ENCODE results near the gene NOSIP.

Gene NOSIP

DNA sequence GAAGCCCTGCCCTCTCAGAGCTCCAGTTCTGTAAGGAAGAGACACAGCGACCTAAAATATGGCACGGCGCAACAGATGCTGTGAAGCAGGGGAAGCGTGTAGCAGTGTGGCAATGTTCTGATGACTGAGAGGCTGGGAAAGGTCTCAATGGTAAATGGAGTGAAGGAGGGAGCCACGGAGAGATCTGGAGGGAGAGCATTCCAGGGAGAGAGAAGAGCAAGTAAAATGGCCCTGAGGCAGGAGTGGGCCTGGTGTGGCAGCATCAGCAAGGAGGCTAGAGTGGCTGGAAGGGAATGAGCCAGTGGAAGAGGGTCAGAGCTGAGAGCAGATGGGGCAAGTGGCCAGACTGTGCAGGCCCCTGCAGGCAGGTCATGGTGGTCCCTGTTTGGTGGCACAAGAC lies 36.2 kb downstream of the NOSIP start:
- peak in 1 of 2 donors; percentile 15 for DNase-seq

DNA sequence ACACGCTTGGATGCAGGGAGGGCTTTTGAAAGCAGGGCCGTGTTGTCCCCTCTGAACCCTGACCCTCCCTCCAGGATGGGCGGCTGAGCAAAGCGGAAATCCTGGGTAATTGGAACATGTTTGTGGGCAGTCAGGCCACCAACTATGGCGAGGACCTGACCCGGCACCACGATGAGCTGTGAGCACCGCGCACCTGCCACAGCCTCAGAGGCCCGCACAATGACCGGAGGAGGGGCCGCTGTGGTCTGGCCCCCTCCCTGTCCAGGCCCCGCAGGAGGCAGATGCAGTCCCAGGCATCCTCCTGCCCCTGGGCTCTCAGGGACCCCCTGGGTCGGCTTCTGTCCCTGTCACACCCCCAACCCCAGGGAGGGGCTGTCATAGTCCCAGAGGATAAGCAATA lies 37.3 kb downstream of the NOSIP start:
- no peak for DNase-seq

DNA sequence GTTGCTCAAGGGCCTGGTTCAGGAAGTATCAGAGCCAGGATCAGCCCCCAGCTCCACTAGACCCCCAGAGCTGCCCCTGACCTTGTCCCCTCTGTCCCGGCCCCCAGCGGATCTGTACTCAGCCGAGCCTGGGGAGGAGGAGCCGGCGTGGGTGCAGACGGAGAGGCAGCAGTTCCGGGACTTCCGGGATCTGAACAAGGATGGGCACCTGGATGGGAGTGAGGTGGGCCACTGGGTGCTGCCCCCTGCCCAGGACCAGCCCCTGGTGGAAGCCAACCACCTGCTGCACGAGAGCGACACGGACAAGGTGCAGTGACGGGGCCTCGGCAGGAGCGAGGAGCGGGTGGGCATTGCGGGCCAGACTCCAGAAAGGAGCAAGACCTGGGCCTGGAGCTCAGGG lies 37.9 kb downstream of the NOSIP start:
- no peak for DNase-seq

DNA sequence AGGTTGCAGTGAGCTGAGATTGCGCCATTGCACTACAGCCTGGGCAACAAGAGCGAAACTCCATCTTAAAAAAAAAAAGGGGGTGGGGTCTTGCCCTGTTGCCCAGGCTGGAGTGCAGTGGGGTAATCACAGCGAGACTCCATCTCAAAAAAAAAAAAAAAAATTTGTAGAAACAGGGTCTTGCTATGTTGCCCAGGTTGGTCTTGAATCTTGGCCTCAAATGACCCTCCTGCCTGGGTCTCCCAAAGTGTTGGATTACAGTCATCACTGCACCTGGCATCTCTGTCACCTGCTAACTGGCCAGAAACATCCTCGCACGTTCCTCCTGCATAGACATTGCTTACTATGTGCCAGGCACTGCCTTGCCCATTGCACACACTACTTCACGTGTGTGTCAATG lies 38.4 kb downstream of the NOSIP start:
- no peak for DNase-seq

DNA sequence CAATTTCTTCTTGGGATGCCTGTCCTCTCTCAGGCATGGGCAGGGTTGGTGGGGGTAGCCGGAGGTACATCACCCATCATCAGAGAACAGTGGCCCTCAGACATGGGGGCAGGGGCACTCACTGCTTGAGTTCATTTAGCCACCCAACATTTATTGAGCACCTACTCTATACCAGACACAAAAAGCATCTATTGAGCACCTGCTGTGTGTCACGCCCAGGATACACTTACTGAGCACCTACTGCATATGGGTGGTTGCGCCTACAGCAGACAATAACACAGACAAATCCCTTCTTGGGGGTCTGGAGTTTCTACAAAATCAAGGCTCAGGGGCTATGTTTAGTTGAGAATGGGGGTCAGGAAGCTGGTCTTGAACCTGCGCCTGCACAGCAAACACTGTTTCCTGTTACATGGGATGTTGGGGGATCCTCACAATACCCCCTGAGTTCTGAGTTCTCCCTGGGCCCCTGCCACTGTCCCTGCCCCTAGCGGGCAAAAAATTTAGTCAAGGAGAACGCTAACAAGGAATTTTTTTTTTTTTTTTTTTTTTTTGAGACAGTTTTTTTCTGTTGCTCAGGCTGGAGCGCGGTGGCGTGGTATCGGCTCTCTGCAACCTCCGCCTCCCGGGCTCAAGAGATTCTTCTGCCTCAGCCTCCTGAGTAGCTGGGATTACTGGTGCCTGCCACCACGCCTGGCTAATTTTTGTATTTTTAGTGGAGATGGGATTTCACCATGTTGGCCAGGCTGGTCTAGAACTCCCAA lies 41.0 kb downstream of the NOSIP start:
- no peak for DNase-seq

DNA sequence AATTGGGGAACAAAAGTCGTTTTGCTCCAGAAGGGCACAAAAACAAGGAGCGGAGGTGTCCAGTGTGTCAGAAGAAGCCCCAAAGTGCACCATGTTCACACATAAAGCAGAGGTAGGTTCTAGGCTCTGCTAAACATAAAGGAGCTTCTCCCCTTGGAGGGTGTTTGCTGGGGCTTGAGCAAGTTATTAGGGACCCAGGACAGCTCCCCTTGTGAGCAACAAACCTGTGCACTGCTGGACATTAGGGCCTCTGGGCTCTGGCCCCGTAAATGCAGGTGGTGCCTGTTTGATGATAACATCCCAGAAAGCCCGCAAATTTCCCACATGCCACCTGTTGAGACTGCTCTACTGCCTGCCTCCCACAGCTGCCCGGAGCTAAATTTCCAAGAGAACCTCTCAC lies 41.7 kb downstream of the NOSIP start:
- no peak for DNase-seq

DNA sequence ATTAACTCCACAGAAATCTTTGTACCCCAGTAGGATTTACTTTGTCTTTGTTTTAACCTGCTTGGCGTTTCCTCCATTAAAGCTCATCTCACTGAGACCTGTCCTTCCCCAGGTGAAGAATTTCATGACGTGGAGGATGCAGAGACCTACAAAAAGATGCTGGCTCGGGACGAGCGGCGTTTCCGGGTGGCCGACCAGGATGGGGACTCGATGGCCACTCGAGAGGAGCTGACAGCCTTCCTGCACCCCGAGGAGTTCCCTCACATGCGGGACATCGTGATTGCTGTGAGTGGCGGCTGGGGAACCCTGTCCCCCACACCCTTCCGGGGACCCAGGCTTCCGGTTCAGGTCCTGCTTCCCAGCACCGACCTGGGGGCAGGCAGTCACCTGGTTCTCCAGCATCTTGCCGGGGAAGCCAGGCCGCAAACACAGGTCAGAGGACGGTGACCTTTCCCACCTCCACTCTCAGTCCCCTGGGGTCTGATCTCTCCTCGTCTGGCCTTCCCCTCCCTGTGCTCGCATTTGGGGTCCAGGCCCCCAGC lies 43.4 kb downstream of the NOSIP start:
- DNase-seq, result no peak

DNA sequence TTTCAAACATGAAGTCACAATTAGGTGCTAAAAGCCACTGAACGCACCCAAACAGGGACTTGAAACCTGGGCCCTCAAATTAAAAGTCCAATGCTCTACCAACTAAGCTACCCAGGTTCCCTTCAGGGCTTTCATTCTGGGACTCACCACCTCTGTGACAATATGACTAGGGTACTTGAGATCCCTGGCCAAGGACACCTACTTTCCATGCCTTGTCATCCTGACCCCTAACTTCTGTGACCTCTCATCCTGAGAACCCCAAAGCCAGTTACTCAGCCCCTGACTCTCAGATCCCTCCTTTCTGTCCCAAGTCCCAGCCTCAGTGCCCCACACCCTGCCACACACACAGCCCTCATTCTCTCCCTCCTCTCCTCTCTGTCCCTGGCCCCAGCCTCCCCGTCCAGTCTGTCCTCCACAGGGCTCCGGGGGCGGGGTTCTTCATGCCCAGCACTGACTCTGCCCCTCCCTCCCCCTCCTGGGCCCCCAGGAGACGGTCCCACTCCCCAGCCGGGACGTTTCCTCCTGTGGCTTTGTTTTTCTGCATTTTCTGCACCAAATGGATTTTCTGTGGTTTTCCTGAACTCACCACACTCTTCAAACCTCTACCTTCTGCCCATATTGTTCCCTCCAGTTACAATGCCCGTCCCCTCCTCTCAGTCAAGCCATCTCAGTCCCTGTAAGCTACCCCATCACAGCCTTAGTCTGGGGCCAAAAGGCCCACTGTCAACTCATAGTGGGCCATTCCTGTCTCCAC lies 45.5 kb downstream of the NOSIP start:
- no peak for DNase-seq

DNA sequence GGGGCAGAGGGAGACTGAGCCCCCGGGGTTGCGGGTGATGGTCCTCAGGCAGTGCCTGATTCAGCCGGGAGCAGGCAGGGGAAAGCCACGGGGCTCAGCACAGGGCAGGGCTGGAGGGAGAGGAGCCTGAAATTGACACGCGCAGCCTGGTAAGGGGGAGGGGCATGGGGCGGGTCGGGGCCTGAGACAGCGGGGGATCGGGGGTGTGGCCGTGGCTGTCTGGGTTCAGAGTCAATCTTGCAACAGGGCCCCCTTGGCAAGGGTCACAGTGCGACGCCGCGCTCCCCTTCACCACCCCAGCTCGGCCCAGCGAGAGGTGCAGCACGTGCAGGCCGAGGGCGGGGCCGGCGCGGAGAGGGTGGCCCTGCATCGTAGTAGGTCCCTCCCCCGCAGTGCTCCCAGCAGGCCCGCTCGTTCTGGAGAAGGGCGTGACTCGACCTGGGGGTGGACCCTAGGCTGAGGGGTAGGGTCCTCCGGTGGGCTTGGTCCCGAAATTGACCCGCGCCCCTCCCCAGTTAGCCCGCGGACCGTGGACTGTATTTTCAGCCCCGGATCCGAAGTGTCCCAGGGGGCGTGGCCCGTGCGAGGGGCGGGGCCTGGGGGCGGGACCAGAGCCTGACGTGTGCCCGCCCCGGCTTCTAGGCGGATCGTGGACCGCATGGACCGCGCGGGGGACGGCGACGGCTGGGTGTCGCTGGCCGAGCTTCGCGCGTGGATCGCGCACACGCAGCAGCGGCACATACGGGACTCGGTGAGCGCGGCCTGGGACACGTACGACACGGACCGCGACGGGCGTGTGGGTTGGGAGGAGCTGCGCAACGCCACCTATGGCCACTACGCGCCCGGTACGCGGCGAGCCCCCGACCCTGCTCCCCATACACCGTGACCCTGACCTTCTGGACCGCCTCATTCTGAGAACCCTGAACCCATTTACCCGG lies 46.5 kb downstream of the NOSIP start:
- DNase-seq, result peak; percentile 57 to 76

DNA sequence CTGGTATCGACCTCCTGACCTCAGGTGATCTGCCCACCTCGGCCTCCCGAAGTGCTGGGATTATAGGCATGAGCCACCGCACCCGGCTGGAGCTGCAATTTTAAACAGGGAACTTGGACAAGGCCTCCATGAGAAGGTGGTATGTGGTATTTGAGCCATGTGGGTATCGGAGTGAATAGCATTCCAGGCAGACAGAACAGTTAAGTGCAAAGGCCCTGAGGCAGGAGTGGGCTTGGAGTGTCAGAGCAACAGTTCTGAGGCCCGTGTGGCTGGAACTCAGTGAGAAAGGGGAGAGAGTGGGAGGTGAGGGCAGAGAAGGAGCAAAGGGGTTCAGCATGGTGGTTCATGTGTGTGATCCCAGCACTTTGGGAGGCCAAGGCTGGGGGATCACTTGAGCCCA lies 49.6 kb downstream of the NOSIP start:
- DNase-seq, result no peak

DNA sequence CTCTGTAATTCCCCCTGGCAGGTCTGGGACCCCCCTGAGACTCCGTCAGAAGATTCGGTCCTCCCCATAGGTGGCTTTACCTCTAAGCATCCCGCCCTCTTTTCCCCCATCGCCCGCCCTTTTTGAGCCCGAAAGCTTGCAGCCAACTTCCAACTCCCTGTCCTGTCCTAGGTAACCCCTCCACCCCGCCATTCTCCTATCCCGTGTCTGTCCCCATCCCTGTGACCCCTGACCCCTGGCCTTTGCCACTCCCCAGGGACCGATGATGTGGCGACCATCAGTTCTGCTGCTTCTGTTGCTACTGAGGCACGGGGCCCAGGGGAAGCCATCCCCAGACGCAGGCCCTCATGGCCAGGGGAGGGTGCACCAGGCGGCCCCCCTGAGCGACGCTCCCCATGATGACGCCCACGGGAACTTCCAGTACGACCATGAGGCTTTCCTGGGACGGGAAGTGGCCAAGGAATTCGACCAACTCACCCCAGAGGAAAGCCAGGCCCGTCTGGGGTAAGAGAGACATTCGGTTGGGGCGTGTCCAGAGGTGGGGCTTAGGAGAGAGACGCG lies 52.1 kb downstream of the NOSIP start:
- no peak for DNase-seq

DNA sequence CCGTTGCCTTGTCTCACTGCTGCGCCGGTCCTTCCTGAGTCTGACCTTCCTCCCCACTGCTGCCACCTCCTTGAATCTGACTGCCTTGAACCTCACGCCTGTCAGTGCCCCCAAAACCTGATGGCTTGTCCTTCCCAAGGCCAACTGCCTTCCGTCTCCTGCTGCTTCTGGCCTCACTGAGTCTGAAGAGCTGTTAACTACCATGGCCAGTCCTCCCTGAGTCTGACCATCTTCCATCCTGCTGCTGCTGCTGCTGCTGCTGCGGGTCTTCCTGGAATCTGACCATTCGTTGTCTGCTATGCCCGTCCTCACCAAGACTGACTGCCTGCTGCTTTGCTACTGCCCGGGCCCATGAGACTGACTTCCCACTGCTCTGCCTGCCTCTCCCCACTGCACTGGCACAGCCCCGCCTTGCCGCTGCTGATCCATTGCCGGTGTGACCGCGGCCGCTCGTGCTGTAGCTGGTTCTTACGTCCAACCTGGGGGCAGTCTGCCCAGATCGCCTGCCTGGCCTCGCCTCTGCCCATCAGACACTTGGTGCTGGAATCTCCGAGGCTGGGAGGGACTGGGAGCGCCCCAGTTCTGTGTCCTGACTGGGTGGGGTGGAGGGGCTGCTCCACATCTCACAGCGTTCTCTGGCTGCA lies 55.4 kb downstream of the NOSIP start:
- no peak for DNase-seq

DNA sequence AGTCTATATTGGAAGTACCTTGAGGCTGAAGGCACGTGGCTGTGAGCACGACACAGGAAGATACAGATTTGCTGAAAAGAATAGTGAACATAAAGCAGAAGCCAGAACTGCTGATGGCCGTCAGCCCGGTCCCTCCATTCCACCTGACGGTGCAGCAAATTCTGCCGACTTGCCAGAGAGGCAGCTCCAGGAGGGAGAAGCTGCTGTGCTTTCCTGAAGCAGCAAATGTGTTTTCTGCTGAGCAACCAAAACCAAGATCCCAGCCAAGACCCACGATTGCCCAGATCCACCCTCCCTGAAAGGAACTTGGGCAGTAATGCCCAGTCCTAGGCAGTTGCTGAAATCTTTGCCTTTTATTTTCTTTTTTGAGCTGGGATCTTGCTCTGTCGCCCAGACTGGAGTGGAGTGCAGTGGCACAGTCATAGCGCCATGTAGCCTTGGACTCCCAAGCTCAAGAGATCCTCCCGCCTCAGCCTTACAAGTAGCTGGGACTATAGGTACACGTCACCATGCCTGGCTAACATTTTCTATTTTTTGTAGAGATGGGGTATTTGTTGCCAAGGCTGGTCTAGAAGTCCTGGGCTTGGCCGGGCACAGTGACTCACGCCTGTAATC lies 59.5 kb downstream of the NOSIP start:
- no peak for DNase-seq

DNA sequence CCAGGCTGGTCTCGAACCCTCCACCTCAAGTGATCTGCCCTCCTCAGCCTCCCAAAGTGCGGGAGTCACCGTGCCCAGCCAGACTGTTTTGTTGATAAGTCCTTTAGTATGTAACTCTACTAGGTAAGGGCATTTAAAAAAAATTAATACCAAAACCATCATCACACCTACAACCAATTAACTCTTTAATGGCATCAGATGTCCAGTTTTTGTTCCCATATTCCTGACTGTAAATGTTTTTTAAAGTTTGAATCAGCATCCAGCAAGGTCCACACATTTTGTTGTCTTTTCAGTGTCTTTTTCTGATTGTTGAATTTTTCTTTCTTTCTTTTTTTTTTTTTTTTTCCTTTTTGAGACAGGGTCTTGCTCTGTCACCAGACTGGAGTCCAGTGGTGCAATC lies 62.3 kb downstream of the NOSIP start:
- DNase-seq, result no peak

DNA sequence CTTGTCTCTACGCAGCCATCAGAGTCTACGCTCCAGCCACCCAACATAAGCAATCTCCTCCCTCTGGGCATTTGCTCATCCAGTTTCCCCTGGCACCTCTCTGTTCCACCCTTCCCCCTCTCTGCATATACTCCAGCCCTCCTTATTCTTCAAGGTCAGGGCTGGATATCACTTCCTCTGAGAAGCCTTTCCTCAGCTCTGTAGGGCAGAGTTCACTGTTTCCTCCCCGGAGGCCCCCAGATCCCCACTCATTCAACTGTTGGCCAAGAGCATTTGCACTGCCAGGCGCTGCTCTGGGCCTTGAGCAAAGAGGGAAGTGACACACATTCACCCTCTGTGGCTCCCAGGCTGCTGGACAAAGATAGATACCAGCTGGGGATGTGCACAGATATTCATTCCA lies 64.6 kb downstream of the NOSIP start:
- peak; percentile 97 to 98 for DNase-seq

DNA sequence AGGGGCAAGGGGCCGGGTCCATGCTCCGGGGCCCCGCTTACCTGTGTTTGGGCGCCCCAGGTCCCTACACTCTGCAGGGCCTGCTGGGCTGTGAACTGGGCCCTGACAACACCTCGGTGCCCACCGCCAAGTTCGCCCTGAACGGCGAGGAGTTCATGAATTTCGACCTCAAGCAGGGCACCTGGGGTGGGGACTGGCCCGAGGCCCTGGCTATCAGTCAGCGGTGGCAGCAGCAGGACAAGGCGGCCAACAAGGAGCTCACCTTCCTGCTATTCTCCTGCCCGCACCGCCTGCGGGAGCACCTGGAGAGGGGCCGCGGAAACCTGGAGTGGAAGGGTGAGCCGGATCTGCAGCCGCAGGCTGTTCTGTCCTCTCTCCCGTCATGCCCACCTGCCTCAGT lies 66.2 kb downstream of the NOSIP start:
- no peak for DNase-seq

DNA sequence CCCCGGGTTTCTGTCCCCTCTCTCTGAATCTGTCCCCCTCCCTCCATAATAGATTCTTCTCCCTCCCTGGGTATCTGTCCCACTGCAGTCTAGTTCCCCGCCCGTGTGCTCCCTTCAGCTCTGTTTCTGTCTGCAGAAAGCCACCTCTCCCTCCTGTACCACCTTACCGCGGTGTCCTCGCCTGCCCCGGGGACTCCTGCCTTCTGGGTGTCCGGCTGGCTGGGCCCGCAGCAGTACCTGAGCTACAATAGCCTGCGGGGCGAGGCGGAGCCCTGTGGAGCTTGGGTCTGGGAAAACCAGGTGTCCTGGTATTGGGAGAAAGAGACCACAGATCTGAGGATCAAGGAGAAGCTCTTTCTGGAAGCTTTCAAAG lies 66.6 kb downstream of the NOSIP start:
- DNase-seq, result no peak

DNA sequence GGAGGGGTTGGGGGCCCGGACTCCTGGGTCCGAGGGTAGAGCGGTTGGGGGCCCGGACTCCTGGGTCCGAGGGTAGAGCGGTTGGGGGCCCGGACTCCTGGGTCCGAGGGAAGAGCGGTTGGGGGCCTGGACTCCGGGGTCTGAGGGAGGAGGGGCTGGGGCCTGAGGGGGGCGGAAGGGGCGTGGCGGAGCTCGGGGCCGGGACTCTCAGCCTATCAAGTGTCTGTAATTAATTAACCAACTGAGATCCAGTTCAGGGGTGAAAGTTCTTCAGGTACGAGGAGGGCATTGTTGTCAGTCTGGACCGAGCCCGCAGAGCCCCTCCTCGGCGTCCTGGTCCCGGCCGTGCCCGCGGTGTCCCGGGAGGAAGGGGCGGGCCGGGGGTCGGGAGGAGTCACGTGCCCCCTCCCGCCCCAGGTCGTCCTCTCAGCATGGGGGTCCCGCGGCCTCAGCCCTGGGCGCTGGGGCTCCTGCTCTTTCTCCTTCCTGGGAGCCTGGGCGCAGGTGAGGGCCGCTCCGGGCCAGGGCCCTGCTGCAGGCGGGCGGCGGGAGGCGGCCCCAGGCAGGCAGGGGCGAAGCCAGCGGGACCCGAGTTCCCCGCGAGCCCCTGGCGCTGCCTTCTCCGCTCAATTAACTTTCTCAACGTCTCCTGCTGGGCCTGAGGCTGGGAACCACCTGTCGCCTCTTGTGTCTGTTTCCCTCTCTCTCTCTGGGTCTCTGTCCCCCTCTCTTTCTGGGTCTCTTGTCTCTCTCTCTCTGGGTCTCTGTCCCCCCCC lies 67.2 kb downstream of the NOSIP start:
- DNase-seq, result peak in 1 of 2 donors; percentile 26

DNA sequence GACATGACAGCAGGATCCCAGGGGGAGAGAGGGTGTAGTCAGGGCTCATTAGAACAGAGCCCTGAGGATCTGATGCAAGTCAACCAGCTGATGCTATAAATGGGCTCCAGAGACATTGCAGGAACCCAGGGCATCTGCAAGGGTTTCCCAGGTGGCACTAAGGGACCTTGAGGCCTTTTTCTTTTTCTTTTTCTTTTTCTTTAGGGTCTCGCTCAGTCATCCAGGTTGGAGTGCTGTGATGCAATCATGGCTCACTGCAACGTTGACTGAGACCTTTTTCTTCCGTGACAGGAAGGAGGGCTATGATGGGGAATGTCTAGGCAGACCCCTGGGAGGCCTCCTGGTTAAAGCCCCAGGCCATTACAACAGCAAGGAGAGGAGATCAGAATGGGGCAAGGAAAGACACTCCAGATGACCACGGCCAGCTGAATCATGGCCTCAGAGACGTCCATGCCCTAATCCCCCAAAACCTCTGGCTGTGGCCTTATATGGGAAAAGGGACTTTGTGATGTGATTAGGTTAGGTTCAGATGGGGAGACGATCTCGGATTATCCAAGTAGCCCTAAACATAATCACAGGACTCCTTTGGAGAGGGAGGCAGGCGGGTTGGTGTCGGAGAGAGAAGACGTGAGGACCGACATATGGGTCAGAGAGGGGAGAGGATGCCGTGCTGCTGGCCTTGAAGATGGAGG lies 72.4 kb downstream of the NOSIP start:
- no peak for DNase-seq

DNA sequence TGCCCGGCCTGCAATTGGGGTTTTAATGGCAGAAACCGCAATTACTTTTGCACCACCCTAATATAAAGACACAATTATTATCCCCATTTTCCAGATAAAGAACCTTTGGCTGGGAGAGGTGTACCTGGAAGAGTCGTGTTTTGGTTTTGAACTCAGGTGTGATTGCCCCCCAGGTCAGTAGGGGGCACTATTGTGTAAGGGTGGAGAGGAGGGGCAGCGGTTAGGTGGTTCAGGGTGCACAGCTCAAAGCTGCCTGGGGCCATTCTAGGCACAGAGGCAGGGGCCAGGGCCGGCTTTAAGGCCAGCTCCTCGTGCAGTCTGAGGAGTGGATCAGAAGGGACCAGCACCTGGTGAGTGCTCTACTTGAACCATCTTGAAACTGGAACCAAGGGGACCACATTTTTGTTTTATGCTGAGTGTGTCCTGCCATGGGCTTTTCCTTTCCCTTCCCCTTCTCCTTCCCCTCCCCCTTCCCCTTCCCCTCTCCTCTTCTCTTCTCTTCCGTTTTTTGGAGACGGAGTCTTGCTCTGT lies 73.7 kb downstream of the NOSIP start:
- DNase-seq, result peak; percentile 72 to 75
